NT2/D1 (cell line): ENCODE results near the gene ZNF169.

Experiments used
- SUZ12 ChIP-seq: IDR thresholded peaks from 2 replicates; pipeline ENCODE4 v1.6.1; 2011; ENCODE audit not compliant: insufficient read length, insufficient read depth; ENCODE audit errors: extremely low read depth
- YY1 ChIP-seq: IDR thresholded peaks from 2 replicates; pipeline ENCODE4 v1.6.1; 2011; ENCODE audit not compliant: insufficient read length, insufficient read depth
- ZNF274 ChIP-seq: IDR thresholded peaks from 2 replicates; pipeline ENCODE4 v1.6.1; 2011; ENCODE audit warnings: mild to moderate bottlenecking, low read depth, low read length

DNA sequence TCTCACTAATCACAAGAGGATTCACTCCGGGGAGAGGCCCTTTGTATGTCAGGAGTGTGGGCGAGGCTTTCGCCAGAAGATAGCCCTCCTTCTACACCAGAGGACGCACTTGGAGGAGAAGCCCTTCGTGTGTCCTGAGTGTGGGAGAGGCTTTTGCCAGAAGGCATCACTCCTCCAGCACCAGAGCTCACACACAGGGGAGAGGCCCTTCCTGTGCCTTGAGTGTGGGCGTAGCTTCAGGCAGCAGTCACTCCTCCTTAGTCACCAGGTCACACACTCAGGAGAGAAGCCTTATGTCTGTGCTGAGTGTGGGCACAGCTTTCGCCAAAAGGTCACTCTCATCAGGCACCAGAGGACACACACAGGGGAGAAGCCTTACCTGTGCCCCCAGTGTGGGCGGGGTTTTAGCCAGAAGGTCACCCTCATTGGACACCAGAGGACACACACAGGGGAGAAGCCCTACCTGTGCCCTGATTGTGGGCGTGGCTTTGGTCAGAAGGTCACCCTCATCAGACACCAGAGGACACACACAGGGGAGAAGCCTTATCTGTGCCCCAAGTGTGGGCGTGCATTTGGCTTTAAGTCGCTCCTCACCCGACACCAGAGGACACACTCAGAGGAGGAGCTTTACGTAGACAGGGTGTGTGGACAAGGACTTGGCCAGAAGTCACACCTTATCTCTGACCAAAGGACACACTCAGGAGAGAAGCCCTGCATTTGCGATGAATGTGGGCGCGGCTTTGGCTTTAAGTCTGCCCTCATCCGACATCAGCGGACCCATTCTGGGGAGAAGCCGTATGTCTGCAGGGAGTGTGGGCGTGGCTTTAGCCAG is 41.6 kb downstream of the ZNF169 start:
- TF ChIP-seq SUZ12: no peak
- TF ChIP-seq YY1: no peak
- no peak for TF ChIP-seq ZNF274
